Measurements from ENCODE around the gene SIGLEC1.

The SIGLEC1 gene

GRCh38 chr20:3685341-3685740, 27.1 kb downstream of the SIGLEC1 start:
- ATAC-seq (replicated peaks), result no peak
- no peak for DNase-seq
- Mint-ChIP-seq H3K27me3 (peaks cover 44 to 72% of the 10 kb centered on the region in 2 donors), H3K27ac (no peak overlapping the region), H3K9me3 (no peaks in the 10 kb centered on the region), H3K4me3 (no peak overlapping the region), H3K4me1 (ENCODE audit: low read depth in 2 of 2) (peaks cover 0 to 10% of the 10 kb centered on the region in 2 donors), H3K36me3 (ENCODE audit: insufficient read depth) (no peaks in the 10 kb centered on the region)

- H3K36me3 Mint-ChIP-seq (ENCODE audit: insufficient read depth), result no peaks in the 10 kb centered on the region
- H3K9me3 Mint-ChIP-seq, result no peaks in the 10 kb centered on the region
- peaks cover 69 to 91% of the 10 kb centered on the region in 2 donors for H3K27me3 Mint-ChIP-seq
- H3K4me1 Mint-ChIP-seq (ENCODE audit: low read depth in 2 of 2), result peaks cover 0 to 4% of the 10 kb centered on the region in 2 donors
- H3K4me3 Mint-ChIP-seq, result peak within 1 kb of the TSS in 1 of 2 donors; percentile 30
- no peak within 1 kb of the TSS for H3K27ac Mint-ChIP-seq
- ATAC-seq (replicated peaks), result no peak
- DNase-seq, result no peak
These were observed 30.2 kb downstream of the SIGLEC1 start, which contains the start of gene ADAM33 for GRCh38 chr20:3681931-3682781. TSS of gene ADAM33 (minus strand) at chr20:3682010. CDS start at chr20:3682004, 6 bp downstream.

GRCh38 chr20:3681352-3681930, 31.0 kb downstream of the SIGLEC1 start:
- ATAC-seq (replicated peaks) (no peak), DNase-seq (no peak)
- Mint-ChIP-seq H3K27me3 (peaks cover 68 to 91% of the 10 kb centered on the region in 2 donors), H3K27ac (no peak overlapping the region), H3K4me3 (peak overlapping the region in 1 of 2 donors; percentile 30), H3K4me1 (ENCODE audit: low read depth in 2 of 2) (peaks cover 4 to 8% of the 10 kb centered on the region in 2 donors), H3K9me3 (no peaks in the 10 kb centered on the region), H3K36me3 (ENCODE audit: insufficient read depth) (no peaks in the 10 kb centered on the region)

GRCh38 chr20:3680701-3681351, 31.6 kb downstream of the SIGLEC1 start:
- Mint-ChIP-seq H3K4me1 (ENCODE audit: low read depth in 2 of 2) (peaks cover 5 to 10% of the 10 kb centered on the region in 2 donors), H3K4me3 (peak overlapping the region in 1 of 2 donors; percentile 30), H3K9me3 (no peaks in the 10 kb centered on the region), H3K27ac (no peak overlapping the region), H3K36me3 (ENCODE audit: insufficient read depth) (no peaks in the 10 kb centered on the region), H3K27me3 (peaks cover 67 to 91% of the 10 kb centered on the region in 2 donors)
- ATAC-seq (replicated peaks) (no peak), DNase-seq (no peak)

- H3K4me1 Mint-ChIP-seq (ENCODE audit: low read depth in 2 of 2), result peaks cover 5 to 10% of the 10 kb centered on the region in 2 donors
- no peak overlapping the region for H3K4me3 Mint-ChIP-seq
- H3K36me3 Mint-ChIP-seq (ENCODE audit: insufficient read depth), result no peaks in the 10 kb centered on the region
- no peaks in the 10 kb centered on the region for H3K9me3 Mint-ChIP-seq
- peaks cover 75 to 91% of the 10 kb centered on the region in 2 donors for H3K27me3 Mint-ChIP-seq
- no peak for DNase-seq
- no peak for ATAC-seq (replicated peaks)
- H3K27ac Mint-ChIP-seq, result no peak overlapping the region
These were observed 32.4 kb downstream of the SIGLEC1 start for GRCh38 chr20:3679749-3680700.

- no peak overlapping the region for H3K4me3 Mint-ChIP-seq
- peaks cover 79 to 91% of the 10 kb centered on the region in 2 donors for H3K27me3 Mint-ChIP-seq
- no peaks in the 10 kb centered on the region for H3K9me3 Mint-ChIP-seq
- no peak for DNase-seq
- peaks cover 5 to 10% of the 10 kb centered on the region in 2 donors for H3K4me1 Mint-ChIP-seq (ENCODE audit: low read depth in 2 of 2)
- H3K36me3 Mint-ChIP-seq (ENCODE audit: insufficient read depth), result no peaks in the 10 kb centered on the region
- ATAC-seq (replicated peaks), result no peak
- no peak overlapping the region for H3K27ac Mint-ChIP-seq
These were observed 33.3 kb downstream of the SIGLEC1 start for GRCh38 chr20:3678856-3679720.

- Mint-ChIP-seq H3K27me3 (peaks cover 77 to 85% of the 10 kb centered on the region in 2 donors), H3K9me3 (no peaks in the 10 kb centered on the region), H3K4me1 (ENCODE audit: low read depth in 2 of 2) (peaks cover 5 to 10% of the 10 kb centered on the region in 2 donors), H3K27ac (no peak overlapping the region), H3K4me3 (no peak overlapping the region), H3K36me3 (ENCODE audit: insufficient read depth) (no peaks in the 10 kb centered on the region)
- ATAC-seq (replicated peaks) (no peak), DNase-seq (no peak)
These were observed 34.2 kb downstream of the SIGLEC1 start for GRCh38 chr20:3678198-3678597.

GRCh38 chr20:3677733-3678132, 34.7 kb downstream of the SIGLEC1 start:
- Mint-ChIP-seq H3K27ac (no peak overlapping the region), H3K36me3 (ENCODE audit: insufficient read depth) (no peaks in the 10 kb centered on the region), H3K9me3 (no peaks in the 10 kb centered on the region), H3K4me3 (no peak overlapping the region), H3K27me3 (peaks cover 73 to 84% of the 10 kb centered on the region in 2 donors), H3K4me1 (ENCODE audit: low read depth in 2 of 2) (peaks cover 5 to 13% of the 10 kb centered on the region in 2 donors)
- ATAC-seq (replicated peaks) (no peak), DNase-seq (no peak)

GRCh38 chr20:3674995-3675900, 37.2 kb downstream of the SIGLEC1 start:
- DNase-seq, result no peak
- H3K9me3 Mint-ChIP-seq, result no peaks in the 10 kb centered on the region
- H3K27ac Mint-ChIP-seq, result no peak overlapping the region
- peaks cover 9 to 16% of the 10 kb centered on the region in 2 donors for H3K4me1 Mint-ChIP-seq (ENCODE audit: low read depth in 2 of 2)
- H3K36me3 Mint-ChIP-seq (ENCODE audit: insufficient read depth), result peaks cover under 1% of the 10 kb centered on the region
- no peak for ATAC-seq (replicated peaks)
- no peak overlapping the region for H3K4me3 Mint-ChIP-seq
- H3K27me3 Mint-ChIP-seq, result peaks cover 64 to 93% of the 10 kb centered on the region in 2 donors

GRCh38 chr20:3674447-3674846, 38.0 kb downstream of the SIGLEC1 start:
- Mint-ChIP-seq H3K4me3 (peak overlapping the region in 1 of 2 donors; percentile 37), H3K4me1 (ENCODE audit: low read depth in 2 of 2) (peaks cover 14 to 21% of the 10 kb centered on the region in 2 donors), H3K27ac (peak overlapping the region in 1 of 2 donors; percentile 39), H3K27me3 (peaks cover 64 to 93% of the 10 kb centered on the region in 2 donors), H3K9me3 (no peaks in the 10 kb centered on the region), H3K36me3 (ENCODE audit: insufficient read depth) (peaks cover 3% of the 10 kb centered on the region)
- no peak for ATAC-seq (replicated peaks)
- DNase-seq, result no peak

Measured in effector memory CD8-positive, alpha-beta T cell (primary cell).